ENCODE measurements around the gene ZFR. TPM values are rescaled to one million over a fixed set of nuclear protein-coding genes. Genes with fewer than 3 reads are reported as not detected.
A peak's percentile ranks its signal among the peaks of the same experiment; 100 is the strongest.

Gene ZFR
- total RNA-seq, 3 donors from 2014 or later = 44.0 to 73.3 (median 44.7) TPM

GRCh38 chr5:32473072-32473471 is 28.5 kb upstream of the ZFR start:
- DNase-seq = no peak
- intact Hi-C loops (cut with DNase I, micrococcal nuclease) = no loop called here
- no peak for ATAC-seq

DNA sequence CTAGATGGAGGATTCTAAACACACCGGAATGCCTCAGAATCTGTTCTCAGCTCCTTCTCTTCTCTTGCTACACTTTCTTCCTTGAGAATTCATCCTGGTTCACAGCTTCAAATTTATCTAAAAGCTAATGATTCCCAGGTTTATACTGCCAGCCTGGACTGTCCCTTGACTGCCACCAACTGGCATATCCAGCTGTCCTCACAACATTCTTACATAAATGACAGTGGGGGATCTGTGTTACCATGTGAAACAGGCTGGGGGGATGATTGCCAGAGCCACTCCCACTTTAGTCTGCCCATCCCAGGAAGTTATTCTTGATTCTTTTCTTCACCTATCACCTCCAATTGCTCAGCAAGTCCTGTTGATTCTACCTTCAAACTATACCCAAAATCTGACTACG is 27.2 kb upstream of the ZFR start:
- ATAC-seq (peak; percentile 82), DNase-seq (peak in 1 of 3 donors; percentile 43)
- peaks cover 6% of the 10 kb centered on the region for H3K4me1 ChIP-seq (ENCODE audit: low read depth)
- intact Hi-C loops (cut with DNase I, micrococcal nuclease) = no loop called here
- H3K36me3 ChIP-seq (ENCODE audit: low read depth) = no peaks in the 10 kb centered on the region
- no peak for TF ChIP-seq CTCF (IDR thresholded peaks at IDR 0.05)
- H3K9me3 ChIP-seq = no peaks in the 10 kb centered on the region
- H3K4me3 ChIP-seq = no peak overlapping the region

More at GRCh38 chr5:32473072-32473471, 28.5 kb upstream of the ZFR start:
- no peaks in the 10 kb centered on the region for H3K36me3 ChIP-seq (ENCODE audit: low read depth)
- H3K9me3 ChIP-seq = no peaks in the 10 kb centered on the region
- no peak overlapping the region for H3K4me3 ChIP-seq
- TF ChIP-seq CTCF (IDR thresholded peaks at IDR 0.05) = no peak
- peaks cover 6% of the 10 kb centered on the region for H3K4me1 ChIP-seq (ENCODE audit: low read depth)

DNA sequence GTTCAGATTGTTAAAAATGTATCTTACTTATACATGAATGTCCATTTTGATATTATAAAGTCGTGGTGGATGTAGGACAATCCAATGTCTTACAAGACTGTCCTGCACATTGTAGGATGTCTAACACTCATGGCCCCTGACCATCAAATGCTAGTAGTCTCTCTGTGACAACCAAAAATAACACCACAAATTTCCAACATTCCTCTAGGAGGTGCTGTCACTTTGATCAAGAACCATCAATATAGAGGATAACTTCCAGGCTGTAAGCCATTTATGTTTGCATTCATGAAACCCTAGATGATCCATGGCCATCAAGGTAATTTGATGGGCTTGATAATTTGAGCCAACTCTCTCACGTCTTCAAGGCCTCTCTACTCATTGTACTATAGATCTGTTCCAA is 20.5 kb upstream of the ZFR start:
- Histone ChIP-seq H3K36me3 (ENCODE audit: low read depth) (no peaks in the 10 kb centered on the region), H3K4me3 (no peak overlapping the region), H3K4me1 (ENCODE audit: low read depth) (no peaks in the 10 kb centered on the region), H3K9me3 (no peaks in the 10 kb centered on the region)
- intact Hi-C loops (cut with DNase I, micrococcal nuclease) = no loop called here
- DNase-seq = no peak
- no peak for ATAC-seq
- TF ChIP-seq CTCF (IDR thresholded peaks at IDR 0.05) = no peak

- no peak for ATAC-seq
- no peaks in the 10 kb centered on the region for H3K9me3 ChIP-seq
Measured at GRCh38 chr5:32462618-32463017, 18.1 kb upstream of the ZFR start.

GRCh38 chr5:32461441-32462120 is 17.0 kb upstream of the ZFR start:
- Histone ChIP-seq H3K4me1 (ENCODE audit: low read depth) (no peaks in the 10 kb centered on the region), H3K4me3 (no peak overlapping the region), H3K36me3 (ENCODE audit: low read depth) (no peaks in the 10 kb centered on the region), H3K9me3 (no peaks in the 10 kb centered on the region)
- ATAC-seq = no peak
- TF ChIP-seq CTCF (IDR thresholded peaks at IDR 0.05) = no peak
- intact Hi-C loops (cut with DNase I, micrococcal nuclease) = no loop called here
- no peak for DNase-seq

More at GRCh38 chr5:32462618-32463017, 18.1 kb upstream of the ZFR start:
- Histone ChIP-seq H3K36me3 (ENCODE audit: low read depth) (no peaks in the 10 kb centered on the region), H3K4me1 (ENCODE audit: low read depth) (no peaks in the 10 kb centered on the region), H3K4me3 (no peak overlapping the region)
- no peak for DNase-seq
- intact Hi-C loops (cut with DNase I, micrococcal nuclease) = no loop called here
- TF ChIP-seq CTCF (IDR thresholded peaks at IDR 0.05) = no peak
